ENCODE measurements around the gene TFDP3.

Gene TFDP3, protein sequence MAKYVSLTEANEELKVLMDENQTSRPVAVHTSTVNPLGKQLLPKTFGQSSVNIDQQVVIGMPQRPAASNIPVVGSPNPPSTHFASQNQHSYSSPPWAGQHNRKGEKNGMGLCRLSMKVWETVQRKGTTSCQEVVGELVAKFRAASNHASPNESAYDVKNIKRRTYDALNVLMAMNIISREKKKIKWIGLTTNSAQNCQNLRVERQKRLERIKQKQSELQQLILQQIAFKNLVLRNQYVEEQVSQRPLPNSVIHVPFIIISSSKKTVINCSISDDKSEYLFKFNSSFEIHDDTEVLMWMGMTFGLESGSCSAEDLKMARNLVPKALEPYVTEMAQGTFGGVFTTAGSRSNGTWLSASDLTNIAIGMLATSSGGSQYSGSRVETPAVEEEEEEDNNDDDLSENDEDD

GRCh38 chrX:133218329-133218728 lies at the start of gene TFDP3:
TFDP3 (minus strand) TSS chrX:133218354; CDS start chrX:133218259, 95 bp downstream.
- no peak for DNase-seq

- no peak for DNase-seq
These were observed 49.5 kb upstream of the TFDP3 start for GRCh38 chrX:133267621-133268020.

DNA sequence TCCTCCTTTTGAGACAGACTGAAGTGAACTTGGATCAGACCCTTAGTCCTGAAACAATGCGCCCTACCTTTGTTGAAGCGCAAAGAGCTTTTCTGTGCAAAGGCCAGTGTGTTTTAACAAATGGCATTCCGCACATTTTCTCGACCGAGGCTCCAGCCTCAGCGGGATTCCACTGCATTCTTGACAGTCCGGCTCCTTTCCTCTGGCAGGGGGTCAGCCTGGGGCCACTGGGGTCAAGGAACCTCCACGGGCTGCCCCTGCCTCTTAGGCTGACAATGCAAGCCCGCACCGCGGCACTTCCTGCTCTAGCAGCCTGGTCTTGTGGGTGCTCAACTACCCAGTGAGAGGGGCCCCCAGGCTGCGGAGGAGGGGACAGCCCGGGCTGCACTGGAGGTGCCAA lies 47.2 kb upstream of the TFDP3 start:
- DNase-seq = no peak

DNA sequence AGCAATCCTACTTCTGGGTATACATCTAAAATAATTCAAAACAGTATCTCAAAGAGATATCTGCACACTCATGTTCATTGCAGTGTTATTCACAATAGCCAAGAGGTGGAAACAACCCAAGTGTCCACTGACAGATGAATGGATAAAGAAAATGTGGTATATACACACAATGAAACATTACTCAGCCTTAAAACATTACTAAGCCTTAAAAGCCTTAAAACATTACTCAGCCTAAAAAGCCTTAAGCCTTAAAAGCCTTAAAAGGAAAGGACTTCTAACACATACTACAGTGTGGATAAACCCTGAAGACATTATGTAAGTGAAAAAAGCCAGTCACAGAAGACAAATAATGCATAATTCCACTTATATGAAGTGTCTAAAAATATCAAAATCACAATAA lies 40.3 kb upstream of the TFDP3 start:
- DNase-seq = no peak

DNA sequence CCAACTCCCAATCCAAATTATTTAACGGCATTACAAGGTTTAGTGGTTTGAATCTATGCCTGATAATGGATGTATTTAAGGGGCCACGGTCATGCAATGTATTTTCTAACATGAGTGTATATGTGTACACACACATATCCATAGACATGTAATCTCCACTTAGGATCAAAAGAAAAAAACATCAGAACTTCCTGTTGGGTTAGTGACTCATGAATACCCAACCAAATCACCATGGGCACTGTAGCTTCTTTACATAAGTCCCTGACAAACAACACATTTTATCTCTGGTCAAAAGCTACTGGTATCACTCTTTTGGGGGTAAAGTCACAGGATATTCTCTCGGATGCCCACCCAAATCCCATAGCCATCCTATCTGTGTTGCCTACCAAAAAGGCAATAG lies 36.5 kb upstream of the TFDP3 start:
- no peak for DNase-seq

DNA sequence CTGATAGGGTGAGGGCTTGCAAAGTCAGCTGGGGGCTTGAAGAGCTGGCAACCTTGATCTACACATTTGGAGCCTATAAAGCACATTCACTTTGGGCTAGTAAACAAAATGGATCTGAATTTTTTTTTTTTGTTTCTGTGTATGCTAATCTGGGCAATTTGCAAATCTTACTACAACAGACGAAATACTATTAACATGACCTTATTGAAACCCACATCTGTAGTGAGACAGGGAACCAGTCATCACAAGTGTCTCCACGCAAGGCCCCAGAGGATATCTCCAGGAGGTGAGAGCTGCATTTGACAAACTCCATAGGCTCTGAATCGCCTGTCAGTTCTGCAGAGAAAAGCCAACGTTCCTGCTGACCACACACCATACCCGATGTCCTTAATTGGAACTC lies 33.0 kb upstream of the TFDP3 start:
- no peak for DNase-seq

DNA sequence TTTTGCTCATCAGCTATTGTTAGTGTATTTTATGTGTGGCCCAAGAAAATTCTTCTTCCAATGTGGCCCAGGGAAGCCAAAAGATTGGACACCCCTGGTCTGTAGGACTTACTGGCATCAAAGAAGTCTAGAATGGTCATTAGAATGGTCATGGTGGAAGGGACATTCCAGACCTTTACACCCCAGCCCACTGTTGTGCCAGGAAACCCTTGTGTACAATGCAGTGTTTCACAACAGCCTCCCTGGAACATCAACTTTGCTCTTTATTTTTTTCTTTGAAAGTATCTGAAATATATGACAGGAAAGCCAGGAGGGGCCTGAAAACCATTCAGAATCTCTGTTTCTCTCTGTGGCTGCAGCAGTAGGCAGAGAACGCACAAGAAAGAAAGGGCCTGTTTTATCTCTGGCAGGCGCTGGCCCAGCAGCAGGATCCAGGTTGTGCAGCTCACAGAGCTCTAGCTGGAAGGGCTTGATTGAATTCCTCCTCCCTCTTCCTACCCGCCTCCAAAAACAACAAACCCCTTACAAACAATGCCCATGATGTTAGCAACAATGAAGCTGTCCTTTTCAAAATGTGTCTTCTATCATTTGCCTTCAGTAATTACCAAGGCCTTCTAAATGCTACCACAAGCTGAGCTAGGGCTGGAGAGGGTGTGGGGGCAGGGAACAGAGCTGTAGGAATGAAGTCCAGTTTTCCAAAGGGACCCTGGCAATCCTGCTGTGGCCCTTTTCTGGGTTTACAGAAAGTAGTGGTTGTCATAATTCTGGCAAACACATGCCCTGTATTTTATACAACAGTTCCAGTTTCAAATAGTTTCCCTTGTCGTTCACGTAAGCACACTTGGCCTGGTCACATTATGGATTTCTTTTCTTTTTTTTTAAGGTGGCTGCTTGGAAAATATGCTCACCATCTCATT lies 32.3 kb upstream of the TFDP3 start:
- no peak for DNase-seq

GRCh38 chrX:133249266-133250058 lies 31.3 kb upstream of the TFDP3 start:
- peak; percentile 1 for DNase-seq

- DNase-seq = no peak
These were observed 30.0 kb upstream of the TFDP3 start for GRCh38 chrX:133248177-133248576.

- DNase-seq = no peak
These were observed 28.8 kb upstream of the TFDP3 start for GRCh38 chrX:133246921-133247320.

DNA sequence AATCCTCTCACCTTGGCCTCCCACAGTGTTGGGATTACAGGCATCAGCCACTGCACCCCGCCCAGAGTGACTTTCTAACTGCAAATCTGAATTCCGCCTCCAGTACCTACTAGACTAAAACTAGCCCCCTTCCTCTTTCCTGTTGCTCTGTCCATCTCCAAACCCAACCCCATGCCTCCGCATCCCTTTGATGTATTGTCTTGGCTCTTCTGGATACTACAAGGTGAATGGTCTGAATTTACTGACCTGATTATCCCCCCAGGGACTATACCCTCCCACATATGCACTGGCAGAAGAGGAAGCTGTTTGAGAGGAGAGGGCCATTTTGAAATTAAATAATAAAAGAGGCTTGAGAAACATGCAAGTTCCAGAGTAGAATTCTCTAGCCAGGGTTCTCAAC lies 17.7 kb upstream of the TFDP3 start:
- DNase-seq = no peak

DNA sequence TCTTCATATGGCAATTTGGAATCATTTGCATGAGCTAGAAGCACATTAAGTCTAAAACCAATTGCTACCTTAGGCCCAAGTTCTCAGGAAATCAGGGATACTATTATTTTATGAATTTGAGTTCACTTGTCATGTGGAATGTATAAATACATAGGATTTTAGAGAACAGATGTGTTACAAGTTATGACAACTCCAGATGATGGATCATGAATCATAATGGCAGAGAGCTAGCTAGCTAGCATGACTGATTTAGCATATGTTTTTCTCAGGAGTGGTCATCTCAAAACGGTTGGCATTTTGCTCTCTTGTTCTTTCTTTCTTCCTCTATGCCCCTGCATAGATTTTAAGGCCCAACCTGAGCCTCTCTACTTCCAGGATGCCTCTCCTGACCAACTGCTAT lies 14.2 kb upstream of the TFDP3 start:
- DNase-seq = no peak

DNA sequence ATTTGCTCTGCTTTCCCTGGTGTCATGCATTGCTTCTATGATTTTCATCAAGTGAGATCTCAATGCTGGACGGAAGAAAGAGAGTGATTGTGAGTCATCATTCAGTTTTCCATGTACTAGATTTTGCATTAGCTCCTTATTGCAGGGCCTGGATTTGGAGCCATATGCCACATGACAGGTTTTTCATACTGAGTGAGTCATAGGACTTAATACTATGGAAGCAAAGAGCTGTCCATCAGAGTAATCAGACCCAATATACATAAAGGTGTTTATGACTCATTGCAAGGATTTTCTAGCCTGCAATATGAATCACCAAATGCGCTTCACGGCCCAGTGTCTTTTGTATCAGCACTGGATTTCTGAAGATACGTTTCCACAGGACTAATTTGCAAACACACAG lies 11.2 kb upstream of the TFDP3 start:
- DNase-seq = no peak

DNA sequence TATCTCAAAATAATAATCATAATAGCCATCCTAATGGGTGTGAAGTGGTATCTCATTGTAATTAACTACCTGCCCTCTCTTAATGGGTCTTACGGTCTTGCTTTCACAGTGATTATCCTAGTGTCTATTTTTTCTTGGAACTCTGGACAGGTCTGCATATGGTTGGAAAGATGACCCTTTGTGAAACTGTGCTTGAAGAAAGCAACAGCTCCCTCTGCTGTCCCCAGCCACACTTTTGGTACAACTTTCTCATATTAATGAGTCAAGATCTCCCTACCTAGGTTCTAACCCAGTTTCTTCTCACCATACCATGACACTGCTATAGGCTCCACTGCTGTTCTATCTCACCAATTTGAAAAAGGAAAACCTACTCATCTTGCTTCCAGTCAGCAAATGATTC lies 2.4 kb downstream of the TFDP3 start:
- peak; percentile 26 for DNase-seq

GRCh38 chrX:133215017-133215416 lies 3.1 kb downstream of the TFDP3 start:
- no peak for DNase-seq

DNA sequence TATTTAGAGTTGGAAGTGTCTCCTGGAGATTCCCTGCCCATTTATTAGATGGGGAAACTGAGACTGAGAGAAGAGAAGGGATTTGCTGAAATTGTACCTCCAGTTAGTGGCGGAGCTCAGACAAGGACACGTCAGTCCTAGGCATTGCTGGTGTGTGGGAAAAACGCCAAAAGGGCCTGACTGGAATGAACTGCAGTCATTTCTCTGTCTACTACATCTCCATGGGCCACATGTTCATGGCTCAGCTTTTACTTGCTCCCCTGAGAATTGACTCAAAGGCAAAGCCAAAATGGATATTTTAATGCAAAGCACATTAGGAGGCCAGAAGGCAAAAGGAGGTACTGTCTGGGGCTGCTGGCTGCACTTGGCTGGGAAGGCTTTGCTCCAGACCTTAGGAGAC lies 3.9 kb downstream of the TFDP3 start:
- no peak for DNase-seq

DNA sequence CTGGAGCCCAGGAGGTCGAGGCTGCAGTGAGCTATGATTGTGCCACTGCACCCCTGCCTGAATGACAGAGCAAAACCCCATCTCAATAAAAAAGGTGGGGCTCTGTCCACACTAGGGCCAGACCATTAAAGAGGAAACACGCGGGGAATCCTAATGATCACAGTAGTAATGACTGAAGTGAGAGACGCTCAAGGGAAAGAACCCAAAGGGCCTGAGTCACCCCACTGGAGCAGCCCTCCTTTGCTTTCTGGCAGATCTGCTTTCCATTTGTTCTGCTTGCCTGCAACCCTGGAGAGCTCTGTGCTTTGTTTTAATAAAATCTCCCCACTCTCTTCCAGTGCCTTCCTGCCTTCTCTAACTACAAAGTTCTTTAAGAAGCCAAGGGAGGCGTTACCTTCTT lies 5.0 kb downstream of the TFDP3 start:
- DNase-seq = no peak

DNA sequence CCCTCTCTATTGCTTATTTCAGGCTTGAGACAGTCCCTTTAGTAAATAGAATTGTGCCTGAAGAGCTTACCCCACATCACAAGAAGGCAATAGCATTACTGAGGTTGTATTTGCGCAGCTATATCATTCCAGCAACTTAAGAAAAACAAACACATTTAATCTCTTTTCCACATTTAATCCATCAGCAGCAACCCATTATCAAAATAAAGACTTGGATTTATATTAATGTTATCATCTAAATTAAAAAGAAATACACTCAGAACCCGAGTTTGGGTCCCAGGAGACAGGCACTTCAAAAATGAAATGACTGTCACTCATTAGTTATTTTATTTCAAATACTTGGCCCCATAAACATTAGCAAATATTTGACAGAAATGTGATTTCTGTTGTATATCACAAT lies 10.4 kb downstream of the TFDP3 start:
- DNase-seq = no peak

DNA sequence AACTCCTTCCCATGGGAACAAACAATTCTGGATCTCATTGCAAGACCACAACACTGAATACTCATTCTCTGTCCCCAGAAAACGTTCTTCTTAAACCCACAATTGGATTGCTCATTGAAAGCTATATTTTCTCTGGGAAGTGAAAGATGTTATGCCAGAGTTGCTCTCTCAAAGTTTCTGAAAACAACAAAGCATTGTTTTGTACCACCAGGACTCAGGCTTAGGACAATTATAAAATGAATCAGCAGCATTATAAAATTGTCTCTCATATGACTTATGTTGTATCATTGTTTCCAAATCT lies 26.5 kb downstream of the TFDP3 start:
- DNase-seq = no peak

- DNase-seq = no peak
These were observed 27.0 kb downstream of the TFDP3 start for GRCh38 chrX:133190877-133191738.

DNA sequence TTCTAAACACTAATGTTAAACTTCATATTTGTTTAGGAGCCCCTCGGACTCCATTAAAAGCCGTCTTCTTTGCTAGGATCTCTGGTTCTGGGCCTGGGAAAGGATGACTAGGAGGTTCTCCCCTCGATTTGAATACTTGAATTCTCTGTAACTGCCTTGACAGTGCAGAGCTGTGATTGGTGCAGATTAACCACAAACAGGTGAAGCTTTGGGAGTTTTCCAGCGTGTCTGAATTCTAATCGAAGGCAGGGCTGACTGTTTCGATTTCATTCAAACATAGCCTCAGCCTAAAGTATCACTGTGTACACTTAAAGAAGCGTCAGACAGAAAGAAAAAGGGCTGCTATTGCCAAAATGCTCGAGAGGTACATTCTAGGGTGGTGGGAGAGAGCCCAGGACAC lies 29.0 kb downstream of the TFDP3 start:
- no peak for DNase-seq

- no peak for DNase-seq
These were observed 29.5 kb downstream of the TFDP3 start for GRCh38 chrX:133188631-133189030.

DNA sequence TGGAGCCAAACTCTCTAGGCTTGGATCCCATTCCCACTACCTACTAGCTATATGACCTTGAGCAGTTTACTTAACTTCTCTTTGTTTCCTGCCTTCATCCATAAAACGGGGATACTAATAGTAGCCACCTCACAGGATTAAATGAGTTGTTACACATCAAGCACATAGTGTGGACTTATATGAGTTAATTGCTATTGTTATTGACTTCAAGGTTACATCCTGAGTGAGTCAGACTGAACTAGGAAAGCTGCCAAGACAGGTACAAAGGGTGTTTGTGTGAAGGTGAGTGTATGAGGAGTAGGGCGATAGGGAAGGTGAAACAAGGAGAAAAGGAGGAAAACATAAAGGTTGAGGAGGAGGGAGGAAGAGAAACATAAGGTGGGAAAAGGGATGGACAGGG lies 32.2 kb downstream of the TFDP3 start:
- DNase-seq = no peak

All from NCI-H1092 treated with DMSO at 0.1 percent for 48 hours (cell line).